Measurements from ENCODE around the gene ATP2B3. TPM values are rescaled to one million over a fixed set of nuclear protein-coding genes. Genes with fewer than 3 reads are reported as not detected.

Gene ATP2B3
- polyA plus RNA-seq, 10 donors = 0.15 to 0.76 (median 0.59) TPM

- DNase-seq = peak in 1 of 3 donors; percentile 45
These were observed 29.1 kb upstream of the ATP2B3 start for GRCh38 chrX:153488231-153488914.

- DNase-seq = no peak
These were observed 27.1 kb upstream of the ATP2B3 start for GRCh38 chrX:153490217-153490930.

GRCh38 chrX:153491351-153491914, 26.0 kb upstream of the ATP2B3 start:
- peak in 1 of 3 donors; percentile 51 for DNase-seq

- DNase-seq = peak in 1 of 3 donors; percentile 39
These were observed 25.5 kb upstream of the ATP2B3 start for GRCh38 chrX:153491918-153492317.

- no peak for DNase-seq
These were observed 24.9 kb upstream of the ATP2B3 start for GRCh38 chrX:153492543-153492942.

- no peak for DNase-seq
These were observed 24.4 kb upstream of the ATP2B3 start for GRCh38 chrX:153493085-153493484.

- no peak for DNase-seq
These were observed 23.4 kb upstream of the ATP2B3 start for GRCh38 chrX:153494061-153494460.

GRCh38 chrX:153494541-153495361, 22.7 kb upstream of the ATP2B3 start, which contains the start of gene BGN:
BGN (plus strand) TSS chrX:153494980; CDS start chrX:153504632, 9,652 bp downstream.
- DNase-seq = peak in 1 of 3 donors; percentile 70

GRCh38 chrX:153495362-153495751, 22.1 kb upstream of the ATP2B3 start:
- peak in 1 of 3 donors; percentile 69 for DNase-seq

- DNase-seq = no peak
These were observed 21.4 kb upstream of the ATP2B3 start for GRCh38 chrX:153495903-153496589.

- DNase-seq = no peak
These were observed 20.9 kb upstream of the ATP2B3 start for GRCh38 chrX:153496590-153496959.

GRCh38 chrX:153498453-153498852, 19.0 kb upstream of the ATP2B3 start:
- DNase-seq = no peak

GRCh38 chrX:153499341-153499740, 18.1 kb upstream of the ATP2B3 start:
- DNase-seq = no peak

GRCh38 chrX:153499876-153500275, 17.6 kb upstream of the ATP2B3 start:
- DNase-seq = peak in 1 of 3 donors; percentile 52

- DNase-seq = no peak
These were observed 16.7 kb upstream of the ATP2B3 start for GRCh38 chrX:153500676-153501280.

- DNase-seq = no peak
These were observed 15.9 kb upstream of the ATP2B3 start for GRCh38 chrX:153501530-153501929.

GRCh38 chrX:153502131-153502530, 15.3 kb upstream of the ATP2B3 start:
- DNase-seq = no peak

GRCh38 chrX:153502796-153503195, 14.6 kb upstream of the ATP2B3 start:
- DNase-seq = no peak

- no peak for DNase-seq
These were observed 12.9 kb upstream of the ATP2B3 start for GRCh38 chrX:153504445-153505016.

GRCh38 chrX:153505361-153505760, 12.1 kb upstream of the ATP2B3 start:
- no peak for DNase-seq

All from muscle of back (tissue), 11 donors.